GM18520 (cell line): ENCODE measurements around the gene AOAH.

Experiments
- ATAC-seq: cut with Tn5 transposase; IDR thresholded peaks from one replicate; pipeline ENCODE4 v1.9.1; 2021; ENCODE audit not compliant: unreplicated experiment

Gene AOAH, protein sequence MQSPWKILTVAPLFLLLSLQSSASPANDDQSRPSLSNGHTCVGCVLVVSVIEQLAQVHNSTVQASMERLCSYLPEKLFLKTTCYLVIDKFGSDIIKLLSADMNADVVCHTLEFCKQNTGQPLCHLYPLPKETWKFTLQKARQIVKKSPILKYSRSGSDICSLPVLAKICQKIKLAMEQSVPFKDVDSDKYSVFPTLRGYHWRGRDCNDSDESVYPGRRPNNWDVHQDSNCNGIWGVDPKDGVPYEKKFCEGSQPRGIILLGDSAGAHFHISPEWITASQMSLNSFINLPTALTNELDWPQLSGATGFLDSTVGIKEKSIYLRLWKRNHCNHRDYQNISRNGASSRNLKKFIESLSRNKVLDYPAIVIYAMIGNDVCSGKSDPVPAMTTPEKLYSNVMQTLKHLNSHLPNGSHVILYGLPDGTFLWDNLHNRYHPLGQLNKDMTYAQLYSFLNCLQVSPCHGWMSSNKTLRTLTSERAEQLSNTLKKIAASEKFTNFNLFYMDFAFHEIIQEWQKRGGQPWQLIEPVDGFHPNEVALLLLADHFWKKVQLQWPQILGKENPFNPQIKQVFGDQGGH

DNA sequence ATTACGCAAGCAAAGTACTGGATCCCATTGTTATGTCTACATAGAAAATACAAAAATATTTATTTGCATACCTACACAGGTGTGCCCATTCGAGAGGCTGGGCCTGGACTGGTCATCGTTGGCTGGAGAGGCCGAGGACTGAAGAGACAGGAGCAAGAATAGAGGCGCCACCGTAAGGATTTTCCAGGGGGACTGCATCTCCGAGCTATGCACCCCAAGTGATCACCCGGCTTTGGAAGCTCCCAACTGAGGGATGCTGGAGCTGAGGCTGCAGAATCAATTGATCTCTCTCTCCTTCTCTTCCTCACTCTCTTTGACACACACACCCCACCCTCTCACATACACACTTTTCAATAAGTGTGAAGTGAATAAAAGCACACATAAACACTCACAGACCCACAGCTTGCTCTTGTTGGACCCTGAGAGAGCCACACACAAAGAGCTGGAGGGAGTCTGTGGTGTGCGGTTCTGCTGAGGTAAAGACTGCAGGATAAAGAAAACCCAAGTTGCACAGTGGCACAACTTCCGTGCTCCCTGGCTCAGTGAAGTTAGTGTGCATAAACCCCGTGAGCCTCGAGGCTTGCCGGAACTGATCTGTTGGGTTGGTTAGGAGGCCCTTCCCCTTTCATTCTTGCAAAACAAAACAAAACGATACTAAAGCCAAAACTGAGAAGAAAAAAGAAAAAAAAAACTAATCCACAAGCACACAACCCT lies at the start of gene AOAH:
Gene AOAH (minus strand): TSS at position 544 of the 714 bp plus-strand sequence. CDS start 346 bp downstream, at position 198.
- peak; percentile 50 for ATAC-seq

DNA sequence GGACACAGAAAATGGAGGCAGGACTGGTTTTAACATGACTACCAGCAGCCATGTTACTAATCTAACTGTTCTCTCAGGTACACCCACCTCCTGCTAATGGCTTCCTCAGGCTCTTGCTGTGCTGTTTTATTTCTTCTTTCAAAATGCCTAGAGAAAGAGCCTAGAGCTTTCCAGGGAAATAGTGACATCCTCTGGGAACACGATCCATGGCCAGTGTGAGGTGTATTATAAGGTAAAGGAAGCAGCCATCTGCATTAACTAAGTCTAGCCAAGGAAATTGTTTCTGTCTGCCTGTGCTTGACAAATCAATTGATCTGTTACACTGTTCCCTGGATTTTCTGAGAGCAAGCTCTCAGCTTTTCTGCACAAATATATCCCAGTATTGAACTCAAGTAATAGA lies 42.2 kb upstream of the AOAH start:
- no peak for ATAC-seq

DNA sequence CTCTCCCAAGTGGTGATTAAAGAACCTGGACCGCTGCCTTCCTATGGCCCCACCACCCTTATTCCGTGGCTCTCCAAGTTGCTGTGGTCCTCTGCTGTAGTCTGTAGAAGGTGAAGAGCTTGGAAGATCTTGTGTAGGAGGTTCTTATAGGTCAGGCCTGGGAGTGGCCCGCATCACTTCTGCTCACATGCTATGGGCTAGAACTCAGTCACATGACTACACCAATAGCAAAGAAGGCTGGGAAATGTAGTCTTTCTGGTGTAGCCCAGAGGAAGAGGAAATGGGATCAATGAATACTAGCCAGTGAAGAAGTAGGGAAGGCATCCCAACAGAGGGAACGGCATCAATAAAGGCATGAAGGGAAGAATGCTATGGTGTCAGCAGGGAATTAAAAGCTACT lies 41.3 kb upstream of the AOAH start:
- no peak for ATAC-seq

DNA sequence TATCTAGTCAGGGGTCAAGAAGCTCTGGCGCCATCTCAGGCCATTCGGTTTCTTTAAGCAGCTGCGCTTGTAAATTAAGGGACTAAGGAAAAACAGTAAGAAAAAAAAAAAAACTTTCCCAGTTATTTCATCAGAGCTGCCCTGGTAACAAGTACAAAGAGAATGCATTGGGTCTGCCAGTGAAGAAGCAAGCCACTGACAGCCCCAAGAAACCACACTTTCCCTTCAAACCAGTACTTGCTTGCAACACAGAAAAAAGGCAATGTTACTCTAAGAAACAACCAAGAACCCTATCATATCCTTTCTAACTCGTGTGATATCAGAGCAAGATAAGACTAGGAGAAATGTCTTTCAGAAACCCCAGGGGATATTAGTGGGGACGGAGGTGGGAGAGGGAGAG lies 40.6 kb upstream of the AOAH start:
- no peak for ATAC-seq

DNA sequence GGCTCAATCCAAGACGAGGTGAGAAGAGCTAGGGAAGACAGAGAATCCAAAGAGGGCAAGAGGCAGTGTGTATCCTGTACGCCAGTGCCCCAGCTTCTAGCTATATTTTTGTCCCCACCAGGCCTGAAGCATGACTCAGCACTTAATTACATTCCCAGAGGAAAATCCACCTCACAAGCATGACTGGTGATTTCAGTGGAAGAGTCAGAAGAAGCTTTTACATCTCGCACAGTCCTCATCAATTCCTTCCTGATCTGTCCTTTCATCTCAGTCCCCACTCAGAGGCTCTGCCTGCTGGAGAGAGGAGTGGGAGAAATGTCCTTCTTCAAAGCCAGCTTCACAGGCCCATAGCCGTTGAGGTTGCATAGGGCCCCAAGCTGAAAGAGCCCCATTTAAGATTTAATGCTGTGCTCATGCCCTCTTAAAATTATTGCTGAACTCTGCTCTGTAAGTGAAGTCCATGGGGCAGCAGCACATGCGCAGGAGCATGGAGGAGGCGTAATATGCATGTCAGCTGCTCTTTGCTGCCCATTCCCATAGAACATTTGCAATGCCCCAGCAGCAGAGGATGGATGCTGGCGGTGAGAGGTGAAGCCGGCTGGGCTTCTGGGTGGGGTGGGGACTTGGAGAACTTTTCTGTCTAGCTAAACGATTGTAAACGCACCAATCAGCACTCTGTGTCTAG lies 39.0 kb upstream of the AOAH start:
- no peak for ATAC-seq

DNA sequence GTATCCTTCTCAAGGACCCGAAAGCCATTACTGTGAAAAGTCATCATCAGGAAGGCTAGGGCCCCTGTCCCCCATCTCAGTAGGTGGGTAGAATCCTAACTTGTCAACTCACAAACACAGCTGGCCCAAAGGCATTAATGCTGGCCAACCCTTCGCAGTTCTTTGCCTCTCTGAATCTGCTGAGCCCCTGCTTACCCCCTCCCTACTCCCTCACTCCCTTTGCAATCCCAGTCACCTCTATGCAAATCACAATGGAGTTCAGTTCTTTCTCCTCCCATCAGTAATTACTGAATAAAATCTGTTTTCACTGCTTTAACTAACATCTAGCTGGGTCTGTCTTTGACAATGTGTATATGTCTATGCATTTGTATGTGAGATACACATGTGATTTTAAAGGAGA lies 38.1 kb upstream of the AOAH start:
- no peak for ATAC-seq

DNA sequence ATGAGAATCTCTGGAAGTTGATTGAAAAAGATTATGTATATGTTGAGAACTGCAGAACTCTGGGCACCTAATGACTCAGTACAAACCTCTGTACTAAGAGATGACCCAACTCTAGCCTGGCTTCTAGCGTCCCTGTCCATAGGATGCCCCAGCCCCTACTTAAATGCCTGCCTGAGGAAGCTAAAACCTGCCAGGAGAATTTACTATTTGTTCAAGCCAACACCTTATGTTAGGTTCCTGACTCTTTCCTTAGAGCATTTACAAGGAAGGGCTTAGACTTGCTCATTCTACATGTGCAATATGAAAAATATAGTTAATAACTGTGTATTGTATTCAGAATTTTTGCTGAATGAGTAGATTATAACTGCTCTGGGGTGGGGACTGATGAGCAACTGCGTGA lies 37.5 kb upstream of the AOAH start:
- no peak for ATAC-seq

DNA sequence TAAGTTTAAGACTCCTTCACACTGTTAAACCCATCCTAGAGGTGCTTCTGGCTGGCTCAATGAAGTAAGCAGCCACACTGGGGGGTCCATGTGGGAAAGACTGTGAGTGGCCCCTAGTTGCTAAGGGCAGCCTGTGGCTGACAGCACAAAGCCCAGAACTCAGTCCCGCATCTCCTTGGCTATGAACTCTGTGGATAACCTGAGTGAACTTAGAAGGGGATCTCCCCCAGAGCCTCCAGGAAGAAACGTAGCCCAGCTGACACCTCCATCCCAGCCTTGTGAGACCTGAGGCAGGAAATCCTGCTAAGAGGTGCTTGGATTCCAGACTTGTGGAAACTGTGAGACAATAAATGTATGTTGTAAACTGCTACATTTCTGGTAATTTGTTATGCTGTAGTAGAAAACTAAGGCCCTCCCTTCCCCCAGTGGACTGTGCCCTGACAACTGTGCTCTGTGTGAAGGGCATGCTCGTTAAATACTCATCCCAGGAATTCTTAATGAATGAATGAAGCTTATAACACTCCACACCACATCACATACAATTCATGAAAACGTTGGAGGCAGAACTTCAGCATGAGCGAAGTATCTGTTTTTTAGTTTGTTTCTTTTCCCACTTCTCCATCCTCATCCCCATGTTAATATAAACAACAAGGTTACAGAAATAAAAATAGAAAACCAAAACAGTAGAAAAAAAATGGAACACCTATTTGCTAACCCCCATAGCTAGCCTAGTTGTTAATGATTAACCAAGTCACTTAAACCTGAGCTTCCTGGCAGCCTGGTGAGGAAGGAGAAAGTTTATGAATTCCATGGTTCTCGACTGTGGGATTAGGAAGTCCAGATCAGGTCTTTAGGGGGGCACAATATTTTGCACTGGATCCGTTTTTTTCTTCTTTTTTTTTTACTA lies 36.8 kb upstream of the AOAH start:
- no peak for ATAC-seq

DNA sequence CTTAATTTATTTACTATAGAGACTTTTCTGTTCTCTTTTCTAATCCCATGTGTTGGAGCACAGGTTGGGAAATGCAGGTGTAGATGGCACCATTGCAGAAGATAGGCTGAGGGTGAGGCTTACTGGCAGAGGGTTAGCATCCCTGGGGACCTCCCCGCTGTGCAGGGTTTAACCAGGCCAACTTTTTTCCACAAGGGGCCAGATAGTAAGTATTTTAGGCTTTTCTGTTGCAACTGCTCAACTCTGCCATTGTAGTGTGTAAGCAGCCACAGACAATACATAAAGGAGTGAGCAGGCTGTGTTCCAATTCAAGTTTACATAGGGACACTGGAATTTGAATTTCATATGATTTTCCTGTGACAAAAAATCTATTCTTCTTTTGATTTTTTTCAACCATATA lies 34.6 kb upstream of the AOAH start:
- no peak for ATAC-seq

DNA sequence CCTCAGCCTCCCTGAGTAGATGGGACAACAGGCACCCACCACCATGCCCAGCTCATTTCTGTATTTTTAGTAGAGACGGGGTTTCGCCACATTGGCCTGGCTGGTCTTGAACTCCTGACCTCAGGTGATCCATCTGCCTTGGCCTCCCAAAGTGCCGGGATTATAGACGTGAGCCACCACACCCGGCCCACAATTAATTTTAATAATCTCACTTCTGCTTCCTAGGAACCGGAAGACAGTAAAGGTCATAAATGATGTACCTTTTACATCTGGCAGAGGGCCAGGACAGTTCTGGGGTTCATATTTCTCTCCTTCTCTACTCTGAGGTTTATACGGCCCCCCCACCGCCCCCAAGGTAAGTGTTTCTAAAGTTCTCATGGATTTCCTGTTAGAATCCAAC lies 31.2 kb upstream of the AOAH start:
- no peak for ATAC-seq

DNA sequence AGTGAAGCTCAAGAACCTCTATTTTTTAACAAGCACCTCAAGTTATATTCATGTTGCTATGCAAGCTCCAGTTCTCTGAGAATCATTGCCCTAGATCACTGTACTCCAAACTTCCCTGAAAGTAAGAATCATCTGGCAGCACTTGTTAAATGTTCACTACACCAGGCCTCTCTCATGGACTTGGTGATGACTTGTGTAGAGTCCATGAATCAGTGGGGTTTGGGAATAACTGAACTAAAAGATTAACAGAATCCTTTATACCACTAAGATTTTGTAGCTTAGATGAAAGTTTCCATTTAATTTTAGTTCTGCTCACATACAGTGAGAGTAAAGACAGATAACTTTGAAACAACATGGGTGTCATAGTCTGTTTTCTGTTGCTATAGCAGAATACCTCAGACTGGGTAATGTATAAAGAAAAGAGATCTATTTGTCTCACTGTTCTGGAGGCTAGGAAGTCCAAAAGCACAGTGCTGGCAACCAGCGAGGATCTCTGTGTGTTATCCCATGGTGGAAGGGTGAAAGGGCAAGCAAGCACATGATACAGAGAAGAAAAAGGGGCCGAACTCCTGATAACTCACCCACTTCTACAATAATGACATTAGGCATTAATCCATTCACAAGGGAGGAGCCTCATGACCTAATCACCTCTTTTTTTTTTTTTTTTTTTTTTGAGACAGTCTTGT lies 27.9 kb upstream of the AOAH start:
- ATAC-seq = no peak

DNA sequence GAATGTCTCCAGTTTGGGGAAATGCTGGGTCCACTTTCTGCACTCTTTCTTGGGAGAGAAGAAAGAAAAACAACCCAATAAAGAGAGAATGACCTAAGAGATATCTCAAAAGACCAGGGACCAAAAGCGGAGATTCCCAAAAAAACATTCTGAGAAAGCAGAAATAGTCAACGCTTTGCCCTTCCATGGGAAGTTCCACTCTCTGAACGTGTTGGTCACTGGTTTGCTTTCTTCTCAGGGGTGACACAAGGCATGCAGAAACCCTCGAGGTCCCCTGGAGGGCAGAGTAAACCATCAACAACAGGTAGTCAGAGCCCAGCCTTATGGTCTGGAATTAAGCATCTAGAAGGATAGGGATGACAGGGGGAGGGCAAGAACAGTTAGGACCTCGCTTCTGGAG lies 26.2 kb upstream of the AOAH start:
- ATAC-seq = no peak

DNA sequence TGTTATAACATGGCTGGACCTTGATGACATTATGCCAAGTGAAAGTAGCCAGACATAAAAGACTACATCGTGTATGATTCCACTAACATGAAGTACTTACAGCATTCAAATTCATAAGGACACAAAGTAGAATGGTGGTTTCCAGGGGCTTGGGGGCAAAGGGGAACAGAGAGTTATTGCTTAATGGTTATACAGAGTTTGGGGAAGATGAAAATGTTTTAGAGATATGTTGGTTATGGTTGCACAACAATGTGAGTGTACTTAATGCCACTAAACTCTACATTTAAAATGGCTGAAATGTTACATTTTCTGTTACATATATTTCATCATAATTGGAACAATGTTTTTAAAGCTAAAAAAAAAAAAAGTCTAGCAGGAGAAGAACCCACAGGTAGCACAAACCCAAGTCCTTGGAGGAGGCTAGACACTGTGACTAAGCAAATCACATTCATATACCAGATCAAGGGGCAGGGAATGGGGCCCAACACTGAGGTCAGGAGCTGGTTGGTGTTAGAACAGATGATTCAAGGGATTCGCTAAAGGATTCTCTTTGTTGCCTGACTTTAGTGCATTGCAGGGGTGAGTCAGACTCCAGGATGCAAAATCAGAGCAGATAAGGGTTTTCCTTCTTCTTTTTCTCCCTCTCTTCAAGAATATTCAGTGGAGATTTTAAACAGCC lies 25.1 kb upstream of the AOAH start:
- ATAC-seq = no peak

DNA sequence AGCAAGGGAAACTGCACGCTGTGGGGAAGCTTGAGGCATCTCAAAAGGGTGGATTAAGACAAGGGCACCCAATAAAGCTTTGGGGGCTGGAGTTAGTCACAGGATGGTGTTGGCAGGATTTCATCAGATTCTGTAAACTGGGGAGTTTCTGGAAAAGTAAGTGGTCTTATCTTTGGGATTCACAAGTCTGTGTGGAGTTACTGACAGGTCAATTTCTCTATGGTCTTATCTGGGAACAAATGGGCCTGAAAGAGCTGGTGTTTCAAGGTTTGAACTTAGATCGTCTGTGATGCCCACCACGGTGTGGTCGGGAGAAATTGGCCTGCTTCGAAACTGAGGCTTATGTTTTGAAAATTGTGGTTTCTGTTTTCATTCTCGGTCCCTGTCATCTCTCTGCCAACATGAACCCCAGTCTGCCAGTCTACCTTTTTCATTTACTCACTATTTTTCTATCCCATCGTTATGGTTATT lies 23.8 kb upstream of the AOAH start:
- no peak for ATAC-seq

DNA sequence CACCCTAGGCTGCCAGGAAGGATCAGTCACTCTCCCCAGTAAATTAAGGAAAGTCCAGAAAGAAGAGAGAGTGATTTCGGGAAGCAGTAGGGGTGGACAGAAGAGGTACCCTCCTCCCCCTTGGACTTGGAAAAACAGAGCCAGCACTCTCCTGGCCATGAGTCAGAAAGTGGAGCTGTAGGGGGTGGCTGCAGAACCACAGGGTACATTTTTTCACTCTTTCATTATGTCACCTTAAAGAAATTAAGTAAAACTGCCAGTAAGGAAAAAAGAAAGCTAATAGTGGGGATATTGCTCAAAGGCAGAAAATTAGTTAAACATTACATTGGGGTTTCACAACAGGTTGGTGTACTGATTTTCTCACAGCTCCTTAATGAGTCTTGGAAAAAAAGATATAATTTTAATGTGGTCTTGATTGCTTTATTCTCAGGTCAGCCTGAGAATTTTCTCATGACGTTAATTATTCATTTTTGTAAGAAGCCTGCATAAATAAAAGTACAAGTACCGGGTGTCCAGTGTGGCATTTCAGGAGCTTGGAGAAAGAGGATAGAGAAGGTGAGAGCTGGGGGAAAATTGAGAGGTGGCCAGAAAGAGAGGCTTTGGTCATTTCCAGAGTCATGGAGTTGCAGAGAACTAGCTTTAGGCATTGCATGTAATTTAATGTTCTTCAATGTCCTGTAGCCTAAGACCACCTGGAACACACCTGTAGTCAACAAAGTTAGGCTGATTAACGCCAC lies 23.2 kb upstream of the AOAH start:
- no peak for ATAC-seq

DNA sequence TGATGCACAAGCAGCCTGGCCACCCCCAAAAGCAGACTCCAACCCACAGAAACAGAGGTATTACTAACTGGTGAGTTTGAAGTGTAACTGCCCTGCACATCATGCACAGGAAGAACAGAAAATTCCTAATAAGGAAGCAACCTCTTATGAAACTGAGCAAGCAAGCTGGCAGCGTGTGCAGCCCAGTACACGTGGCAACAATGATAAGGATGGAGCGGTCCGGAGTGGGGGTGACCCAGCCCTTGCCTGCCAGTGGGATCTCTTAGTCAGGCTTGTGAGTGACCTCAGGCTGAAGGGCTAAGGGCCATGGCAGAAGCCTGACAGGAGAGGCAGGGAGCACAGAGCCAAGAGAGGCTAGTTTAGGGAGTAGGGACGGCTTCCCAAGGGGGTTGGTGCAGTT lies 22.1 kb upstream of the AOAH start:
- ATAC-seq = no peak

DNA sequence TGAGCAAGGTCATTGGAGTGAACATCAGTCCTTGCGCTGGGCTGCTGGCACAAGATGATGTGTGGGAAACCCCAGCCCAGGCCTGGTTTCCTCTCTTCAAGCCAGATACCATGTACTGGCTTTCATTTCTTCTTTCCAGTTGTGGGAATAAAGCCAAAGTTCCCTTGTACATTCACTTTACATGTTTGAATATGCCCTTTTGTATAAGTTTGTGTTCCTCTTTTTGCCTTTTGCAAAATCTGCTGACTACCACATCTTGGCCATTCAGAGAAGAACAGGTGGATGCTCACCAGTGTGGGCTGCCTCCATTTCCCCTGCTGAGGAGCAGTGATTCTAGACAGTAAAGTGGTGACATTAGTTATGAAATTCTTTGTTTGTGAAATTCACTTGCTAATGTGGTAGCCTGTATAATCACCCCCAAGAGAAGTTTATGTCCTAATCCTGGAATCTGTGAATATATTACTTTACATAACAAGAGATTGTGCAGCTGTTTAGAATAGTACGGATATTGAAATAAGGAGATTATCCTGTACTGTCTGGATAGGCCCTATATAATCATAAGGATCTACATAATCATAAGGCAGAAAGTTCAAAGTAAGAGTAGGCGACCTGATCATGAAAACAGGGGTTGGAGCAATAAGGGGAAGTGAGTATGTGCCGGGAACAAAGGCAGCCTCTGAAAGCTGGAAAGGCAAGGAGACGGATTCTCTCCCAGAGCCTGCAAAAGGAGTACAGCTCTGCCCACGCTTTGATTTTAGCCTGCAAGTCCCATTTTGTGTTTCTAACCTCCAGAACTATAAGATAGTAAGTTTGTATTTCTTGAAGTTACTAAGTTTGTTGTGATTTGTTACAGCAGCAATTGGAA lies 18.8 kb upstream of the AOAH start:
- no peak for ATAC-seq

DNA sequence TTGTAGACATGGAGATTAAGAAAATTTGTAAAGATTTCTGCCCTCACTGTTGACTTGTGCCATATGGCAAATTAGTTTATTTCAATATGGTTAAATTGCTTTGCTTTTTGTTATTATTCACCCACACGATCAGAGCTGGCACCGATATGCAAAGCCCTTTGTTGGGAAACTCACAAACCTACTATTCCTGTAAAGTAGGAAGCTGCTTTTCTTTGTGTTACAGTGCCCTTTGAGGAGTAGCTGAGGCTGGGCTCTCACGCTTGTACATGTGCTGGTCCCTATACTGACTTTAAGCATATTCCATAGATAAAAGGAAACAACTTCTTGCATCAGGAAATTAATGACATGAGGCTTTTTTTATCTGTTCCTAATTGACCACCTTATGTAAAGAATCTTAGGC lies 17.6 kb upstream of the AOAH start:
- no peak for ATAC-seq
